MCF 10A (cell line): ENCODE results near the gene CACNB4. TPM values are rescaled to one million over a fixed set of nuclear protein-coding genes. Genes with fewer than 3 reads are reported as not detected.

Experiments used
- BruUV-seq: library from RNA; stranded (reverse); fragments of 400-500 nt; replicated peaks from 2 replicates; lab custom pipeline; 2021; lab: Mats Ljungman, UMichigan
- CTCF ChIA-PET: fragments of 300-600 bp; sonication (Branson Sonifier 250); formaldehyde crosslinking; extraction: SDS; loops from one replicate; lab custom pipeline; 2021; ENCODE audit warnings: antibody characterized with exemption, inconsistent platforms; lab: Yijun Ruan, JAX
- POLR2A ChIA-PET: fragments of 300-600, 350-650 bp; sonication (Branson Sonifier 250); formaldehyde crosslinking; extraction: SDS; loops from one replicate; lab custom pipeline; 2020; ENCODE audit warnings: antibody characterized with exemption, inconsistent platforms; lab: Yijun Ruan, JAX
- DNase-seq: peaks from one replicate; pipeline ENCODE4 v3.0.0-alpha.2; 2018; ENCODE audit not compliant: unreplicated experiment
- H3K27ac Mint-ChIP-seq: one replicate; pipeline ENCODE4 v1.8.0; 2022; ENCODE audit warnings: mild to moderate bottlenecking, low read depth, mixed read lengths; ENCODE audit not compliant: unreplicated experiment
- H3K27me3 Mint-ChIP-seq: one replicate; pipeline ENCODE4 v1.8.0; 2022; ENCODE audit warnings: mixed read lengths; ENCODE audit not compliant: insufficient read depth, unreplicated experiment
- H3K36me3 Mint-ChIP-seq: one replicate; pipeline ENCODE4 v1.8.0; 2022; ENCODE audit warnings: mild to moderate bottlenecking, moderate library complexity, mixed read lengths; ENCODE audit not compliant: insufficient read depth, unreplicated experiment
- H3K4me1 Mint-ChIP-seq: one replicate; pipeline ENCODE4 v1.8.0; 2022; ENCODE audit warnings: mixed read lengths; ENCODE audit not compliant: insufficient read depth, unreplicated experiment
- H3K4me3 Mint-ChIP-seq: one replicate; pipeline ENCODE4 v1.8.0; 2022; ENCODE audit warnings: mild to moderate bottlenecking, moderate library complexity, mixed read lengths; ENCODE audit not compliant: unreplicated experiment
- H3K9me3 Mint-ChIP-seq: one replicate; pipeline ENCODE4 v1.8.0; 2022; ENCODE audit warnings: mixed read lengths; ENCODE audit not compliant: unreplicated experiment
- CTCF ChIP-seq: fragments of 200-600 bp; IDR thresholded peaks from one replicate; pipeline ENCODE4 v1.8.0; 2022; ENCODE audit warnings: antibody characterized with exemption, mild to moderate bottlenecking; ENCODE audit not compliant: unreplicated experiment
- intact Hi-C: fragments of 100-400 bp; cut with micrococcal nuclease; formaldehyde crosslinking; loops from 2 replicates; pipeline ENCODE4 v1.14.1; 2022
- total RNA-seq: library from RNA; stranded (reverse); gene quantifications from 2 replicates; pipeline ENCODE4 v1.2.3, GENCODE V29; 2022

The CACNB4 gene
- total RNA-seq, 1 experiment from 2014 or later, result 0.49 TPM

- Mint-ChIP-seq H3K4me3 (no peak overlapping the region), H3K9me3 (no peaks in the 10 kb centered on the region), H3K4me1 (no peaks in the 10 kb centered on the region), H3K36me3 (no peaks in the 10 kb centered on the region), H3K27ac (no peak overlapping the region), H3K27me3 (no peaks in the 10 kb centered on the region)
- no peak for TF ChIP-seq CTCF
- DNase-seq, result no peak
- POLR2A ChIA-PET, result interaction anchor here (0.6 to 1.8 kb wide), 3 partner anchors 15 to 641 kb away, joined by 3 read pairs; no protein-coding TSS in a partner anchor
- CTCF ChIA-PET, result interaction anchor here (0.6 to 1.1 kb wide), 3 partner anchors 13 to 111 kb away, joined by 3 read pairs; no protein-coding TSS in a partner anchor
- intact Hi-C loops, result no loop called here
- no TSS peak for BruUV-seq
Measured at GRCh38 chr2:152078023-152078422, 20.8 kb downstream of the CACNB4 start.

- H3K27ac Mint-ChIP-seq, result no peak overlapping the region
- intact Hi-C loops, result no loop called here
- BruUV-seq, result no TSS peak
- H3K27me3 Mint-ChIP-seq, result no peaks in the 10 kb centered on the region
- POLR2A ChIA-PET, result interaction anchor here (0.6 kb wide), 1 partner anchor 572 kb away, joined by 3 read pairs; no protein-coding TSS in a partner anchor
- no peak overlapping the region for H3K4me3 Mint-ChIP-seq
- TF ChIP-seq CTCF, result no peak
- H3K36me3 Mint-ChIP-seq, result no peaks in the 10 kb centered on the region
- H3K4me1 Mint-ChIP-seq, result no peaks in the 10 kb centered on the region
- no peak for DNase-seq
- H3K9me3 Mint-ChIP-seq, result no peaks in the 10 kb centered on the region
- CTCF ChIA-PET, result interaction anchor here (1.3 kb wide), 1 partner anchor 20 kb away, joined by 5 read pairs; no protein-coding TSS in a partner anchor
Measured at GRCh38 chr2:152075461-152076050, 23.3 kb downstream of the CACNB4 start.

GRCh38 chr2:152072011-152072410, 26.8 kb downstream of the CACNB4 start:
- POLR2A ChIA-PET, result interaction anchor here (1.5 kb wide), 1 partner anchor 9 kb away, joined by 9 read pairs; no protein-coding TSS in a partner anchor
- DNase-seq, result no peak
- no peaks in the 10 kb centered on the region for H3K36me3 Mint-ChIP-seq
- no peak overlapping the region for H3K4me3 Mint-ChIP-seq
- H3K9me3 Mint-ChIP-seq, result no peaks in the 10 kb centered on the region
- H3K27ac Mint-ChIP-seq, result no peak overlapping the region
- no peak for TF ChIP-seq CTCF
- CTCF ChIA-PET, result interaction anchor here (1.2 to 1.7 kb wide), 2 partner anchors 16 to 564 kb away, joined by 3 read pairs; no protein-coding TSS in a partner anchor
- no peaks in the 10 kb centered on the region for H3K27me3 Mint-ChIP-seq
- intact Hi-C loops, result no loop called here
- BruUV-seq, result no TSS peak
- no peaks in the 10 kb centered on the region for H3K4me1 Mint-ChIP-seq

GRCh38 chr2:152071518-152071917, 27.3 kb downstream of the CACNB4 start:
- H3K27me3 Mint-ChIP-seq, result no peaks in the 10 kb centered on the region
- no peaks in the 10 kb centered on the region for H3K36me3 Mint-ChIP-seq
- no peaks in the 10 kb centered on the region for H3K4me1 Mint-ChIP-seq
- intact Hi-C loops, result no loop called here
- no peak overlapping the region for H3K4me3 Mint-ChIP-seq
- ChIA-PET POLR2A (no interaction called here), CTCF (no interaction called here)
- H3K9me3 Mint-ChIP-seq, result no peaks in the 10 kb centered on the region
- BruUV-seq, result no TSS peak
- TF ChIP-seq CTCF, result no peak
- DNase-seq, result no peak
- H3K27ac Mint-ChIP-seq, result no peak overlapping the region
